CD4-positive, alpha-beta T cell treated with Interleukin-17A for 1 hour (primary cell): Measurements from ENCODE around the gene AKNAD1.
A peak's percentile ranks its signal among the peaks of the same experiment; 100 is the strongest.
"Not testable (repeated sequence)": the region's sequence is repeated elsewhere in the genome, so short reads cannot be mapped to it uniquely, and the experiment has no call there.

Experiments used
- DNase-seq: peaks from one replicate; pipeline ENCODE4 v3.0.0-alpha.2; 2020

The AKNAD1 gene

DNA sequence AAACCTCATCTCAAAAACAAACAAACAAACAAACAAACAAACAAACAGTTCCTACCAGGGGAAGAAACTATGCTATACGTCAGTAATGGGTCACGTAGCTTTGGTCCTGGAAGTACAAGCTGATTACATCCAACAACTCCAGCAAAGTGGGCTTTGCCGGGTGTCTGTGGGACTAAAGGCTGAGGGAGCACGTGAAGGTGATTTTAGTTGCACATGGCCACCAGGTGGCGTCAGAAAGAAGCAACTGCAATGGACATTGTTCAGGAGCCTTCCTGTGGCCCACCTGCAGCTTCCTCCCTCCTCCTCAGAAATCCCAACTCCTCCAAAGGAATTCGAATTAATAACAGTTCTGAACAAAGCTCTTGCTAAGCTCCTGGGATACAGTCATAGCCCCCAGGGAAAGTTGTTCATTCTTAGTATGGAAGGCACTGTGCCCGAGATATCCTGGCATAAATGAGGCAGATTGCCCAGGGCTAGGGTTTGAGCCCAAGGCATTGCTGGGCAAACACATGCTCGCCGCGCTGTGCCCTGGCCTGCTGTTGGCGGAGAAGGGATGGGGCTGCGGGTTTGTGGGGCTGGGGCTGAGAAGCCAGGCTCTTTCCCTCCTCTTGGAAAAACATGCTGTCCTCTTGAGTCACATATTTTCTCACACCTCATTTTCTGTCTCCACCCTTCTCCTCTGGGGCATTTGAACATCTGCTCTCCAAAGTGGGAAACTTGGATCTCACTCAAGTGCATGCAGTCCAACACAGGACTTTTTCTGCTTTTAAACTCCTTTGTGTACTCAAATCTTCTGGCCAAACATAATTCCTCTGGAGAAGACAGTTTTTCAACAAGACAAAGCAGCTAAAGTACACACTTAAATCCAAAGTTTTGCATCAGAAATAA, 28.6 kb downstream of the AKNAD1 start:
- DNase-seq: peak; percentile 71

DNA sequence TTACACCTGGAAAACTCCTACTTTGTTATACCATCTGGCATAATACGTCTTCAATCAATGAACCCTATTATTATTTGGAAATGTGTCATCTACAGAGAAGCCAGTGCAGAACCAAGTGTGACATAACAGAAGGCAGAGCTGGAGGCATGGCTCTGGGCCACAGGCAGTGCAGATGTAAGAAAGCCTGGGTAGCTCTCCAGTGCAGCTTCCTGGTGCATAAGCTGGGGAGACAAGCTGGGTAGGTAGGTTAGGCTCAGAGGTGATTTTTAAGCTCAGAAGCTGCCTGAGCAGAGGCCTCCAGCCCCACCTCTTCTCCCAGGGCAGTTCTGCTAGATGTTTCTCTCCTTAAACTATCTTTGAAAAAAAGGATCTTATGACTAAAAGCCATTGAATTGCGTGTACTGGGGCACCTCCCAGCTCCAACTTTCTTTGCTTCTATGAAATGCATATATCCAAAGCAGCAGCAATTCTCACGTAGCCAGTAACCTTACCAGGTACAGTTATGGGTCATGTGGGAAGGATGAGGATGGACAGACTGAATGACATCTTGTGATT, 30.7 kb downstream of the AKNAD1 start:
- DNase-seq: no peak

DNA sequence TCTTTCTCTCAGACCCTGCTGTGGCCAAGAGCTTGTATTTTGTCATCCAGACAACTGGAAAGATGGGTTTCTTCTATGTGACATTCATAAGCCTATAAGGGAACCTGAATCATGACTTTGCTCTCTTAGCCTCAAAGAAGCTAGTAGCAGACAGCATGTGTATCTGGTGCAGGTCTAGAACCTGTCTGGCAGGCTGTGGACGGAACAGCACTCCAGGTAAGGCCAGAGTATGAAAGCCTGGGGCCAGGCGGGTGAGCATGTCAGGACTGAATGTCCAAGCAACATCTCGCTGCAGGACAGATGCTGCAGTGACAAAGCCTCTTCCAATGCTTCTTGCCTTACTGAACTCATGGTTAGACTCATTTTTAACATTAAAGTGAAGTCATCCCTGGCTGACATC, 32.8 kb downstream of the AKNAD1 start:
- no peak for DNase-seq

DNA sequence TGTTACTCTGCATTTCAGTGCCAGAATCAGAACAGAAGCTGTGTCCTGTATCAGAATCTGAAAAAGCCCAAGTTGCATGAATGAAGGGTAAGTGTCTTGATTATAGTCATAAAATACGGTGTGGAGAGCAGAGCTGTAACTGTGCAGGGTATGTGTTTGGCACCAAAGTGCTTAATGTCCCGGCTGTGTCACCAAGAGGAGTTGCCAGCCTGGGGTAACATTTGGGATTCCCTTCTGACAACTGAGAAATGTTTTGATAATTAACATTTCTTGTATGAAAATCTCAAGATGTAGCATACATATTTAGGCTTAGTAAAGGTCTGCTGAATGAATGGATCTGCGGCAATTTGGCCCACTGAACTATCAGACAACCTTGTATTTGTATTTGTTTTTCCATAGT, 33.3 kb downstream of the AKNAD1 start:
- no peak for DNase-seq

DNA sequence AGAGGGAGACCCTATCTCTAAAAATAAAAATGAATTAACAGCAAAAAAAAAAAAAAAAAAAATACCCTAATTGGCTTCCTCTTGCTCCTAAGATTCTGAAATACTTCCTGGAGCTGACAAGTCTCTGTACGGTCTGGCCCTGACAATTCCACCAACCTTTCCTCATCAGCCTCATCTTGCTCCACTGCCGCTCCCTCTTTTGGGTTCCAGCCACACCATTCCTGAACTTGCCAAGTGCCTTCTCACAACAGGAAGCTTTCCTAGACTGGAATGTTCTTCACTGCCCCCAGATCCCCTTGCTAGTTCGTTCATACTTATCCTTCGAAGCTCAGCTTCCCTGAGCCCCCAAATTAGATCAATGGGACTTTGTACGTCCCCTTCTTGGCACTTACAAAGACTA, 37.0 kb downstream of the AKNAD1 start:
- no peak for DNase-seq

DNA sequence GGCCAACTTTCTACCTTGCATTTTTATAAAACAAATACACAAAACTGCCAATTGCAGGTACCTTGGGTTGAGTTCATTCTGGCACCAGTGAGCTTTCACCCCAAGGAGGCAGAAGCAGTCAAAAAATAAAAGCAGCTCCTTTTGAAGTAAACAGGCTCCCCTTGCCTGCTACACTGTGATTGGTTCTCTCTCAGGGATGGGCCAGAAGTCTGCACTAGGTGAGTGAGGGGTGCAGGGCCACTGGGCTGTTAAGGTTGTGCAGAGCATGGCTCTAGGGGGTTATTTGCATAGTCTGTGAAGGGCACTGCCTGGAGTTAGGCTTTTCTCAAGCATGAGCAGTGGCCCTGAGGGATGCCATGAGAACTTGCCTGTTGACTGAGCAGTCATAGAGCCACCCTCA, 39.1 kb downstream of the AKNAD1 start:
- no peak for DNase-seq

DNA sequence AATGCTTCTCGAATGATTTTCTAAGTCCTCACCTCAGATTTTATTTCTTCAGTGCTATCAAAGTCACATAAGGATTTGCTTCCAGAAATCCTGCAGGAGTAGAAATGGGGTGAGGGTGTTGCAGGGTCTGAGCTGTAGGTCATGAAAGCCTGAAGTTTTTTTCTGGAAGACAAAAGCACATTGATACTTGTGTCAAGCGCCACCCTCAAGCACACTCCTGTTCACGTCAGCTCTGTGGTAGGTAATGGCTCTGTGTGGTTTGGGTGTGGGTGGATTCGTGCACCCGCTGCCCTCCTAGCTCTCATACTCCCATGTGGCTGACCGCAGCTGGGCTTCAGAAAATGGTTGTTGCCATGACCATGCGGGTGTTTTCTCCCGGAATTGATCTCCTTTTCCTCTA, 39.9 kb downstream of the AKNAD1 start:
- no peak for DNase-seq

DNA sequence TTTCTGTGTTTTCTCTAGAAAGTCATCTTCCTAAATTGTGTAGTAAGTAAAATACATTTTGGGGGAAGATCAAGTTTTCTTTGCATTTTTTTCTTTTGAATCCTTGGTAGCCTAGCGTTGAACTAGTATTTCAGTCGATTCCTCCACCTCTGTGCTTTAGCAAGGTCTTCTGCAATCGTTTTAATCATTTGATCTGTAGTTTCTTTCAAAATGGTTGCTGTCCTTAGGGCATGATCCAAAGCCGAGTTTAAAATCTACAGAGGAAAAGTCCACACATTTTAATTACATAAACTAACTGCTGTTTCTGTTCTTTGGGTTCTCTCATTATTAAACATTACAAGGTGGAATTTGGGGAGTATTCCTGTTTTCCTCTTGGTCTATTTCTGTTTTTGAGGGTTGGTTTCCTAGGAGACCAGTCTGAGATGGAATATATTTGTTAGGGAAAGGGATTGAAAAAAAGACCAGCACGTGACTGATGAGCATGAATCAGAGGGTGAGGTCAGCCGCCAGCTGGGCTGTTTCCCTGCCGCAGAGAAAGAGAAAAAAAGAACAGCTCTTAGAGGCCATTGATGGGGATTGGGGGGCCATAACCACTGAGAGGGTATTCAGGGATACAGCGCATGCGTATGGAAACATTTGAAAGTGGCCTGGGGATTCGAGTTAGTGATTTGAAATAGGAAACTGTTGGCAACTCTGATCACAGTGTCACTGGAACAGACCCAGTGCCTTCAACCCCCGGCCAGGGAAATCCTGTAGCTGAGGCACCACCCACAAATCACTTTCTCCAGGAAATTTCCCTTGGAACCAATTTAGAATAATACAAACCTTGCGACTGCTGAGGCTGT, 40.6 kb downstream of the AKNAD1 start:
- DNase-seq: no peak

DNA sequence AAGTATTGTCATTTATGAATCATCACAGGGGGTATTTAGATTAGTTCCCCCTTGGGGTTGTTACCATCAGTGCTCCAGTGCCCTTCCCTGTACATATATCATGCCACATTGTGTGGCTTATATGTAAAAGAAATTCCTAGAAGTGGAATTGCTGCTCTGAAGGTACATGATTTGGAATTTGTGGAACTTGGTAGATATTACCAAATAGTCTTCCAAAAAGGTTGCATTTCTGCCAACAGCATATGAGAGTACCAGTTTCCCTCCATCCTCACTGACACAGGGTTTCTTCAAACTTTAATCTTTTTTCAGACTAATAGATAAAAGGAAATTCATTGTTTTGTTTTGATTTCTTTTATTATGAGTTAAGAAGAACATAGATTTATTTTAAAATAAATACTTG, 41.3 kb downstream of the AKNAD1 start:
- no peak for DNase-seq

DNA sequence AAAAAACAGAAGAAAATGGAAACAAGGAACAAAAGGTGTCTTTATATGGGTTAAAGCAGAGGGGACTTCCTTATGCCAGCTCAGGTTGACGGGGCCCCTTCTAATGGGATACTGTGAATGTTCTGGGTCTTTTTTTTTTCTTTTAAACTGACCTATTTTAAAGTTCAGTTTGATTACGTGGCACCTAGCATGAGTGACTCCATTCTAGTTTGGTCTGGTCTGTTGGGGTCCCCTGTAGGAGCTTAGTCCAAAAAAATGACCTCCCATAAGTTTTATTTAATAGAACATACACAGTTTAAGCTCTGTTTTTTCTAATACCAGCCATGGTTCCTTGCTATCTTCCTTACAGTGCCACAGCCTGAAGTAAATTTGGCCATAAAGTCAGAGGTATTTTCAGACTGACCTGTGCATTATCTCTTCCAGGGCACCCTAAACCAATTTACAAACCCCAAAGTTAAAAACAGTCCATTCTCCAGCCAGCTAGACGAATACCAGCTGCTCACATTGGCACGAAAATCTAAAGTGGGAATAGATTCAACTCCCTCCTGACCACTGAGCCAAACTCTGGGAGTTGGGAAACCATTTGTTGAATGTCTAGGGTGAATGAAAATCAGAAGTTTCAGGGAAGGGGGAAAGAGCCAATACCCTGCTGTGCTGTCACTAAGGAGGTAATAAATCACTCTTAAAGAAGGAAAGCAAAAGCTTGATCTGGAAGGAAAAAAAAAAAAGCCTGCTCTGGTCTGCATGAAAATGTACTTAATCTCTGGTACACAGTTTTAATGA, 42.4 kb downstream of the AKNAD1 start:
- no peak for DNase-seq

DNA sequence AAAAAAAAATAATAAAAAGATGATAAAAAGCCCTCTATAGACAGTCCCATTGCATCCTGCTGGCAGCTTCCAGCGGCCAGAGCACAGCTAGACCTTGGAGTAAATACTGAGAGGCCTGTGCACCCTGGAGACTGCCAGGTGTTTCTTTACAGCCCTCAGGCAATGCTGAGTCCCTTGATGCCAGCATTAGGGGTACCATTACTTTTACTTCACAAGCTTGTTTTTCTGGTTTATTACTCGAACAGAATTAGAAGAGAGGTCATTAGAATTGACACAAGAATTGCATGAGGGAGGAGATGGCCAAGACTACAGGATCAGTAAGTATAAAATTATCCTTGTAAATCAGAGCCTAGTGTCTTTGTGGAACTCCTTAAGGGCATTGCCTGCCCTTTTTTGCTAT, 43.6 kb downstream of the AKNAD1 start:
- DNase-seq: no peak

DNA sequence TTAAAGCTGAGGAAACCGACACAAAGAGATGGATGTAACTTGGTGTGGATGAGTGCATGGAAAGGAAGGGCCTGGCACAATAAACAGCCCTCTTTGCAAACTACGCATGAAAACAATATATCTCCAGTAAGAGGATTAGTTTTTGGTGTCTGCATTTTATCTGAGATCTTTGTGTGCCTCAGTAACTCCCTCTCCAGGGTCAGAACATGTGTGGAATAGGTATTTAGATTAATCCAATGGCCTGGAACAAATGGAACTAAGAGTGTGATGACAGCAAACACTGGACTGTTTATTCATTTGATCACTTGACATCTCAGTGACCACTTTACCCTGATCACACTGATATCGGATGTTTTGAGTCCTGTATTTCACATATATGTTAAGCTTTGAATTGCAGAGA, 45.3 kb downstream of the AKNAD1 start:
- no peak for DNase-seq

DNA sequence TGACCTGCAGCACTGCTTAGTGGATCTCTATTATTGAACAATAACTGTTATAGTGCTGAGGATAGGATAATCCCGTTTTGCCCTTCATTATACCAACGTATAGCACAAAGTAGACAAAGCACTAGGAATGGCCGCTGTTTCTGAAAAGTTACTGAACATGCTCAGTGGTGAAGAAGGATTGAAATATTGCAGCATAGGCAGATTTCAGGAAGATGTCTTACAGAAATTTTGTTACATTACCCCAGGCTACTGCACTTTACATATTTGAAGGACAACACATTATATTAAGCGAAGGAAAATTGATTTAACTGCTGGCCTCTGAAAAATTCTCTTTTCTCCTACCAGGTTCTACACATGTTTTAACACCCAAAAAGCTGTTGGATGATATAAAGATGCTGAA, 48.5 kb downstream of the AKNAD1 start:
- no peak for DNase-seq

DNA sequence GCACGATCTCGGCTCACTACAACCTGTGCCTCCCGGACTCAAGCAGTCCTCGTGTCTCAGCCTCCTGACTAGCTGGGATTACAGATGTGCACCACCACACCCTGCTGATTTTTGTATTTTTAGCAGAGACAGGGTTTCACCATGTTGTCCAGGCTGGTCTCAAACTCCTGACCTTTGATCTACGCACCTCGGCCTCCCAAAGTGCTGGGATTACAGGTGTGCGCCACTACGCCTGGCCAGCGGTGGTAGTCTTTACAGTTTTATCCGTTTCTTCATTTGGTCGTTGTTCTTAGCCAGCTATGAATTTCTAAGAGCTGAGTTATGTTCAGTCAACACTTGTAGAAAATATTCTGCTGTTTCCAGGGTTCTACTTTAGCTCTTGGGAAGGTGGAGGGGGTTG, 53.3 kb downstream of the AKNAD1 start:
- DNase-seq: no peak

DNA sequence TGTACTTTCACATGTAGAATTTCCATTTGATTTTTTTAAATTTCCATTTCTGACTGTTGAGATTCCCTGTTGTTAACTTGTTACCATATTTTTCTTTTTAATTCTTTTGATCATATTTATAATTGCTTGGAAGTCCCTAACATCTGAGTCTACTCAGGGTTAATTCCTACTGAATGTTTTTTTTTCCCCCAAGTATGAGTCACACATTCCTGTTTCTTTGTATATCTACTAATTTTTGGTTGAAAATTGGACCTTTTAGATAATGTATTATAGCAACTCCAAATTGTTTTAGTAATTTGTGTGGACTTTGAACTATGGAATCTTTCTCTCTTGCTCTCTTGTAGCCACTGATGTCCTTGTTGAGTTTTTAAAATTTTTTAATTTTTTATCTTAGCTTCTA, 55.8 kb downstream of the AKNAD1 start:
- no peak for DNase-seq

DNA sequence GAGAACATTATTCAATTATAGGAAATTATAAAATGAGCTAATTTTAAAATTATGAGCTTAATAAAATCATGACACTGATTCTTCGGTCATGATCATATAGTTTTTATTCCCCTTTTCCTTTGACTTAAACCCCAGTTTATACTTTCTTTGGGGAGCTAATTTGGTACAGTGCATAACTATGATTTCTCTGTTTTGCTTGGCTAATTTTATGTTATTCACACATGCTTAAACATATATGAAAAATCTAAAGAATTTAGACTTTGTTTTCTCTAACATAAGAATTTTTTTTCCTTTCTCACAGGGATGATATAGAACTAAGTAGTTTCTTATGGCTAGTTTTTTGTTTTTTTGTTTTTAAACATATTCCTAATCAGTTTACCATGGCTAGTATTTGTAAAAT, 57.9 kb downstream of the AKNAD1 start:
- no peak for DNase-seq

DNA sequence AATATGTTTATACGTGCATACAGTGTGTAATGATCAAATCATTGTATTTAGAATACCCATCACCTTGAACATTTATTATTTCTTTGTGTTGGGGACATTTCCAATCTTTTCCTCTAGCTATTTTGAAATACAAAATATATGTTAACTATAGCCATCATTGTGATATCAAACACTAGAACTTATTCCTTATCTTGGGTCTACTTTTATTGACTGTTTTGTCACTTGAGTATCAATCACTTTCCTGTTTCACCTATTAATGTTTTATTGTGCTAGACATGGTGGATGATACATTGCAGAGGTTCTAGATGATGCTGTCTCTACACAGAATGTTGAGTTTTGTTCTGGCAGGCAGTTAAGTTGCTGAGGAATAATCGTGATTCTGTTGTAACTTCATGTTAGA, 64.5 kb downstream of the AKNAD1 start:
- no peak for DNase-seq

DNA sequence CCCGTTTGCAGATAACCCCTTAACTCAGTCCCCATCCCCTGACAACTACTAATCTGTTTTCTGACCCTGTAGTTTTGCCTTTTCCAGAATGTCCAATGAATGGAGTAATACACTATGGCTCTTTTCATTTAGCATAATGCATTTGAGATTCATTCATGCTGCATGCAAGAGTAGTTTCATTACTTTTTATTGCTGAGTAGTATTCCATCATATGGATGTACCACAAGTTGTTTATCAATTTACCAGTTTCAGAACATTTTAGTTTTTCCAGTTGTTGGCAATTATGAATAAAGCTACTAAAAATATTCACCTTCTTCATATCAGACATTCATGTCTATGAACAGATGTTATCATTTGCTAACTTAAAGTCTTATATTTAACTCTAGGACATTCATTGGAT, 65.1 kb downstream of the AKNAD1 start:
- no peak for DNase-seq

DNA sequence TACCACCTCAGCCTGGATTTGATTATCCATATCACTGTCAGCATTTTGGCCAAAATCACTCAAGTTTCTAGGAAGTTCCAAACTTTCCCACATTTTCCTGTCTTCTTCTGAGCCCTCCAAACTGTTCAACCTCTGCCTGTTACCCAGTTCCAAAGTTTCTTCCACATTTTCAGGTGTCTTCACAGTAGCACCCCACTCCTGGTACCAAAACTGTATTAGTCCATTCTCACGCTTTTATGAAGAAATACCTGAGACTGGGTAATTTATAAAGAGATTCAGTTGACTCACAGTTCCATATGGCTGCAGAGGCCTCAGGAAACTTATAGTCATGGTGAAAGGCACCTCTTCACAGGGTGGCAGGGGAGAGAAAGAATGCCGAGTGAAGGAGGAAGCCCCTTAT, 71.0 kb downstream of the AKNAD1 start:
- DNase-seq: no peak

DNA sequence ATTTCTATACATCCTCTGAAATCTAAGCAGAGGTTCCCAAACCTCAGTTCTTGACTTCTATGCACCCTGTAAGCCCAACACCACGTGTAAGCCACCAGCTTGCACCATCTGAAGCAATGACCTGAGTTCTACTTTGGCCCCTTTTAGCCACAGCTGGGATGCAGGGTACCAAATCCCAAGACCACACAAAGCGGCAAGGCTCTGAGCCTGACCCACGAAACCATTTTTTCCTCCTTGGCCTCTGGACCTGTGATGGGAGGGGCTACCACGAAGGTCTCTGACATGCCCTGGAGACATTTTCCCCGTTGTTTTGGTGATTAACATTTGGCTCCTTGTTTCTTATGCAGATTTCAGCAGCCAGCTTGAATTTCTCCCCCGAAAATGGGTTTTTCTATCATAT, 71.6 kb downstream of the AKNAD1 start:
- DNase-seq: no peak

DNA sequence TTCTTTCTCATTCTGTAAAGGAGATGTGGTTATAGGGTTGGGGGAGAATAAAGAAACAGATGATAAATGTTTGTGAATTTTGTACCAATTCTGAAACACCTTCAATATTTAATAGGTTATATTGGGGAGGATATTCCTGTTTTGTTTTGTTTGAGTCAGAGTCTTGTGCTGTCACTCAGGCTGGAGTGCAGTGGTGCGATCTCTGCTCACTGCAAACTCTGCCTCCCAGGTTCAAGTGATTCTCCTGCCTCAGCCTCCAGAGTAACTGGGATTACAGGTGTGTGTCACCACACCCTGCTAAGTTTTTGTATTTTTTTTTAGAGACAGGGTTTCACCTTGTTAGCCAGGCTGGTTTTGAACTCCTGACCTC, 75.3 kb downstream of the AKNAD1 start:
- not testable (repeated sequence) for DNase-seq

DNA sequence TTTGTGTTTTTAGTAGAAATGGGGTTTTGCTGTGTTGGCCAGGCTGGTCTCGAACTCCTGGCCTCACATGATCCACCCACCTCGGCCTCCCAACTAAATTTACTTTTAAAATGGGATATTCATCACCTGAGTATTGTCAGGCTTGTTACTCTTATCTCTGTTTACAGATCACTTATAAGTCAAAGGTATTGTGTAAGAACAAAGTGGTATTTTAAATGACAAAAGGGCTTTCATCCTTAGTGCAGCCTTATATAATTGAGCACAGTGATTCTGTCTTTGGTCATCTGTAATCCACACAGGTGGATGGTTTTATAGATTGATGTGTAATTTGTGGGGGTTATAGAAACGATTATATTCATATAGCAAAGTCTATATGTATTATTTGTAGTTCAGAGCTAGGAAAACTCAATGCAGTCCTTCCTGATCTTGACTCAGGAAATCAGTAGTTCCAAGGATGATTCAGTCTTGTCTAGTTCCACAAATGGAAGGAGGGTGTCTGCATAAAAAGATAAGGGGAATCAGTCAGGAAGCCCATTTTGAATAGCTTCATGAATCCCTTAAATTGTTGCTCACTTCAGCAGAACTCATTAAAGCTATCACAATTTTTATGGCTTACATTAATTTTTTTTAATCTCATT, 75.8 kb downstream of the AKNAD1 start:
- DNase-seq: no peak

DNA sequence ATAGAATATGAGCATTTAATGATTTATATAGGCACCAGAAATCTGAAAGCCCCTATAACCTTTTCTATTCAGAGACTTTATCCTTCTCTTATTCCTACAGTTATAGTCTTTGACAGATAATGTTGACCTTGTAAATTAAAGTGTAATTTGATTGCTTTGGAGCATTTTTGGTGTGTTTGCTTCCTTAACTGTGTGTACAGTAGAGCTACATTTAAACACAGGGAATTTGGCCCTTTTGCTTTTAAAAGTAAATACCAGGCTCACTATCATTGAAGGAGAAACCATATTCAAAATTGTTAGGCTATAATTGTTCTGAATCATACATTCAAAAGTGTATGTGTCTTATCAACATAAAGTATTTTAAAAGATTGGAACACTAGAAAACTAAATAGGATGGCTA, 77.4 kb downstream of the AKNAD1 start:
- DNase-seq: no peak
